Left lung (tissue), 10 donors: ENCODE data around the gene MYO9A. TPM values are rescaled to one million over a fixed set of nuclear protein-coding genes. Genes with fewer than 3 reads are reported as not detected.

Experiments used
- ATAC-seq: fragments of 200-7000 bp; cut with Tn5 transposase; one replicate; pipeline ENCODE4 v1.9.1; 2020; ENCODE audit warnings: moderate library complexity
- DNase-seq, 4 donors: peaks; one replicate each; pipeline ENCODE4 v3.0.0-alpha.2; 2013 to 2020
- H3K27ac ChIP-seq, 2 donors: fragments of 200-600 bp; sonication (generic) in 1 of 2; one replicate each; pipeline versions ENCODE4 v1.5.0 to v1.8.0; 2020 to 2021
- H3K27me3 ChIP-seq, 2 donors: fragments of 200-600 bp; sonication (generic) in 1 of 2; one replicate each; pipeline versions ENCODE4 v1.5.0 to v1.8.0; 2020 to 2021
- H3K36me3 ChIP-seq, 2 donors: fragments of 200-600 bp; sonication (generic) in 1 of 2; one replicate each; pipeline versions ENCODE4 v1.5.0 to v1.8.0; 2020 to 2021
- H3K4me1 ChIP-seq, 2 donors: fragments of 200-600 bp; one replicate each; pipeline ENCODE4 v1.8.0; 2021
- H3K4me3 ChIP-seq, 2 donors: fragments of 200-600 bp; sonication (generic) in 1 of 2; one replicate each; pipeline versions ENCODE4 v1.5.0 to v1.8.0; 2020 to 2021; ENCODE audit warnings: mild to moderate bottlenecking in 1 of 2
- H3K9me3 ChIP-seq, 2 donors: fragments of 200-600 bp; sonication (generic) in 1 of 2; one replicate each; pipeline versions ENCODE4 v1.5.0 to v1.8.0; 2020 to 2021
- CTCF ChIP-seq, 2 donors: fragments of 200-600 bp; sonication (generic) in 1 of 2; IDR thresholded peaks; one replicate each; pipeline versions ENCODE4 v1.5.0 to v1.8.0; 2021; ENCODE audit warnings: antibody characterized with exemption in 2 of 2
- intact Hi-C, 2 donors: fragments of 100-400 bp; cut with DNase I; formaldehyde crosslinking; loops; one replicate each; pipeline versions ENCODE4 v1.11.2 to v1.14.2; 2022
- polyA plus RNA-seq, 6 donors: library from polyadenylated mRNA; unstranded; fragments of 120-200 nt; gene quantifications; one replicate each; pipeline ENCODE4 v1.2.1, GENCODE V29; 2013; ENCODE audit not compliant: insufficient read length in 6 of 6
- total RNA-seq, 2 donors: library from RNA; stranded (reverse); fragmentation: NEBNext Ultra II Directional; extraction: Animal tissue kit (Norgen Biotek cat#: 25700); gene quantifications; one replicate each; pipeline ENCODE4 v1.2.1, GENCODE V29; 2021
- donor health status: DM: no; HTN: yes; CAD: no.
- donor health status: DM: no; HTN: no; CAD: no.

MYO9A gene
- total and polyA plus RNA-seq, 8 donors, result 30.8 to 67.4 (median 41.4) TPM

- H3K9me3 ChIP-seq, result peaks cover 0 to 16% of the 10 kb centered on the region in 2 donors
- no peak for TF ChIP-seq CTCF (IDR thresholded peaks at IDR 0.05)
- H3K27ac ChIP-seq, result no peak overlapping the region
- no peaks in the 10 kb centered on the region for H3K36me3 ChIP-seq
- no peaks in the 10 kb centered on the region for H3K4me1 ChIP-seq
- intact Hi-C loops, result no loop called here
- H3K4me3 ChIP-seq, result no peak overlapping the region
- DNase-seq (no peak), ATAC-seq (no peak)
- no peaks in the 10 kb centered on the region for H3K27me3 ChIP-seq
Observed at GRCh38 chr15:71815301-71815700, 302.6 kb downstream of the MYO9A start.

DNA sequence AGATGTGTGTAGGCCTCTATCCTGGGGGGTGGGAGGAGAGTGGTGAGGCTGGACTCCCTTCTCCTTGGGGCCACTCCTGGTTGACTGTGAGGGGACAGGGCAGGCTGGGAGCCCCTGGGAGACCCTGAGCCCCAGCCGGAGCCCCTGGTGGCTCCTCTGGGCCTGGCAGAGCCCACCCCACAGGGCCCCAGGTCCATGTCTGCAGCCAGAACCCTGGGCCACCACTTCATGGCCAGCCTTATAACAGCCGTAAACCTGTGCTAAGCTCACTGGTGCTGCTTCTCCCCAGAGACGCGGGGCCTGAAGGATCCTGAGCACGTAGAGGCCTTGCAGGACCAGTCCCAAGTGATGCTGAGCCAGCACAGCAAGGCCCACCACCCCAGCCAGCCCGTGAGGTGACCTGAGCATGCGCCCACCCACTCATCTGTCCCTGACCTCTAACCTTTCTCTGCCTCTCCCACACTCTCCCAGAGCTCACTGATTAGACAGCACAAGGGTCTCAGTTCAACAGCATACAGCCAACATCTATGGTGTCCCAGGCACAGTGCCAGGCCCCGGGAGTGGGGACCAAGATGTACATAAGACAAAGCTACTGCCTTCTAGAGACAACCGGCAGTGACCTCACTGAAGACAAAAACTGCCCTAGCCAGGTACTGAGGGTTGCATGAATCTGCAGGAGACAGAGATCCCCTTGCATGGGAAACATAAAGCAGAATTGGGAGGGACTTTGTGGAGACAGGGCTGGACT, 304.1 kb downstream of the MYO9A start:
- TF ChIP-seq CTCF (IDR thresholded peaks at IDR 0.05), result no peak
- Histone ChIP-seq H3K4me3 (no peak overlapping the region), H3K27ac (no peak overlapping the region), H3K27me3 (no peaks in the 10 kb centered on the region), H3K36me3 (no peaks in the 10 kb centered on the region), H3K4me1 (no peaks in the 10 kb centered on the region), H3K9me3 (peaks cover 0 to 2% of the 10 kb centered on the region in 2 donors)
- DNase-seq (no peak), ATAC-seq (no peak)
- intact Hi-C loops, result no loop called here

GRCh38 chr15:71812966-71813722, 304.8 kb downstream of the MYO9A start:
- intact Hi-C loops, result no loop called here
- H3K27ac ChIP-seq, result no peak overlapping the region
- DNase-seq, result peak in 2 of 4 donors; percentile 31 to 72
- peak; percentile 74 for ATAC-seq
- no peaks in the 10 kb centered on the region for H3K4me1 ChIP-seq
- H3K4me3 ChIP-seq, result no peak overlapping the region
- H3K36me3 ChIP-seq, result no peaks in the 10 kb centered on the region
- no peaks in the 10 kb centered on the region for H3K9me3 ChIP-seq
- H3K27me3 ChIP-seq, result no peaks in the 10 kb centered on the region
- no peak for TF ChIP-seq CTCF (IDR thresholded peaks at IDR 0.05)

DNA sequence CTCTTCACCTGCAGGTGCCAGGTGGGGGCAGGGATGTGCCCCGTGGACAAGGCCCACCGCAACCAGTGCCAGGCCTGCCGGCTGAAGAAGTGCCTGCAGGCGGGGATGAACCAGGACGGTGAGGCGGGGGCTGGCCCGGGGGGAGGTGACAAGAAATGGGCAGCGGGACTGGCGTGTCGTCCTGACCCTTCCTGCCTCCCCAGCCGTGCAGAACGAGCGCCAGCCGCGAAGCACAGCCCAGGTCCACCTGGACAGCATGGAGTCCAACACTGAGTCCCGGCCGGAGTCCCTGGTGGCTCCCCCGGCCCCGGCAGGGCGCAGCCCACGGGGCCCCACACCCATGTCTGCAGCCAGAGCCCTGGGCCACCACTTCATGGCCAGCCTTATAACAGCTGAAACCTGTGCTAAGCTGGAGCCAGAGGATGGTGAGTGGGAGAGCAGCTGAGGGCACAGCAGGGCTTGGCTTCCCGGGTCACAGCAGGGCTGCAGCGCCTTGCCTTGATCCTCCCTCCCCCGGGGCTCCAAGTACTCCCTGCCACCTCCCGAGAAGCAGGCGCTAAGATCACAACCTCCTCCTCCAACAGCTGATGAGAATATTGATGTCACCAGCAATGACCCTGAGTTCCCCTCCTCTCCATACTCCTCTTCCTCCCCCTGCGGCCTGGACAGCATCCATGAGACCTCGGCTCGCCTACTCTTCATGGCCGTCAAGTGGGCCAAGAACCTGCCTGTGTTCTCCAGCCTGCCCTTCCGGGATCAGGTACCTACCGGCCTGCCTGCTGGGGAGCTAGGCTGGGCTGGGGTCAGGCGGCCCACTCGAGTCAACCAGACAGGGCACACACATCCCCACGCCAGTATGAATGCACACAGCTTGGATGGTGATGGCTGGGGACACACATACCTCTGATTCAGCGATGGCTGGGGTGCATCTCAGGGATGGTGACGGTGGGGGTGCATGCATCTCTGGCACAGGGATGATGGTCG, 305.9 kb downstream of the MYO9A start:
- intact Hi-C loops, result no loop called here
- DNase-seq (peak in 1 of 4 donors; percentile 77), ATAC-seq (no peak)
- Histone ChIP-seq H3K9me3 (no peaks in the 10 kb centered on the region), H3K4me3 (no peak overlapping the region), H3K27me3 (no peaks in the 10 kb centered on the region), H3K4me1 (no peaks in the 10 kb centered on the region), H3K27ac (no peak overlapping the region), H3K36me3 (no peaks in the 10 kb centered on the region)
- no peak for TF ChIP-seq CTCF (IDR thresholded peaks at IDR 0.05)
